HepG2 (cell line): Measurements from ENCODE around the gene ATOSB. TPM values are rescaled to one million over a fixed set of nuclear protein-coding genes. Genes with fewer than 3 reads are reported as not detected.
A peak's percentile ranks its signal among the peaks of the same experiment; 100 is the strongest.

Source experiments
- CBX1 ChIP-seq: IDR thresholded peaks from one replicate; pipeline ENCODE4 v1.6.1; 2016; ENCODE audit warnings: antibody characterized with exemption, low read depth
- CREB1 ChIP-seq, 2 experiments: fragments of 450-650 bp in 1 of 2; IDR thresholded peaks; 2 replicates each; pipeline ENCODE4 v1.6.1; 2016 to 2017; ENCODE audit warnings: control low read depth in 1 of 2, mild to moderate bottlenecking in 1 of 2, missing compliant biosample characterization in 1 of 2, missing genetic modification characterization in 1 of 2
- CTCF ChIP-seq: sonication (generic); formaldehyde crosslinking; IDR thresholded peaks from 2 replicates; pipeline ENCODE4 v1.5.0; 2020; ENCODE audit warnings: mild to moderate bottlenecking, missing genetic modification reagents, moderate library complexity
- FIP1L1 ChIP-seq: fragments of 200-400 bp; formaldehyde crosslinking; IDR thresholded peaks from 2 replicates; pipeline ENCODE4 v1.6.1; 2018; ENCODE audit warnings: low read depth, mild to moderate bottlenecking, low read length, moderate library complexity, borderline replicate concordance; ENCODE audit not compliant: insufficient read depth
- HES4 ChIP-seq: sonication (generic); formaldehyde crosslinking; IDR thresholded peaks from 2 replicates; pipeline ENCODE4 v1.9.0; 2021; ENCODE audit warnings: mild to moderate bottlenecking, missing genetic modification reagents, borderline replicate concordance
- HNF1A ChIP-seq, 2 experiments: sonication (generic) in 1 of 2; formaldehyde crosslinking in 1 of 2; IDR thresholded peaks; 2 replicates each; pipeline versions ENCODE4 v1.4.0 to v1.6.1; 2016 to 2020; ENCODE audit warnings: borderline replicate concordance in 1 of 2, low read depth in 1 of 2, mild to moderate bottlenecking in 1 of 2, missing genetic modification reagents in 1 of 2
- LCORL ChIP-seq, 2 experiments: fragments of 450-650 bp in 1 of 2; sonication (generic) in 1 of 2; formaldehyde crosslinking in 1 of 2; IDR thresholded peaks; 2 replicates each; pipeline versions ENCODE4 v1.5.0 to v1.6.1; 2017 to 2020; ENCODE audit warnings: antibody characterized with exemption in 1 of 2, missing genetic modification reagents in 1 of 2
- NCOA1 ChIP-seq: sonication (generic); formaldehyde crosslinking; IDR thresholded peaks from 2 replicates; pipeline ENCODE4 v1.9.0; 2021; ENCODE audit warnings: missing genetic modification reagents
- NFE2 ChIP-seq: sonication (generic); formaldehyde crosslinking; IDR thresholded peaks from 2 replicates; pipeline ENCODE4 v1.4.0; 2020; ENCODE audit warnings: missing genetic modification reagents
- PHF8 ChIP-seq: sonication (generic); formaldehyde crosslinking; IDR thresholded peaks from 2 replicates; pipeline ENCODE4 v1.5.0; 2020; ENCODE audit warnings: missing genetic modification reagents
- RBM22 ChIP-seq: fragments of 200-400 bp; formaldehyde crosslinking; optimal IDR thresholded peaks from 2 replicates; pipeline ENCODE3; 2017; ENCODE audit warnings: mild to moderate bottlenecking, low read length, moderate library complexity
- REL ChIP-seq: sonication (generic); formaldehyde crosslinking; conservative IDR thresholded peaks from 2 replicates; pipeline ENCODE4 v1.8.0; 2022; ENCODE audit warnings: mild to moderate bottlenecking, missing genetic modification reagents, moderate library complexity
- SKIL ChIP-seq: sonication (generic); formaldehyde crosslinking; IDR thresholded peaks from 2 replicates; pipeline ENCODE4 v1.8.0; 2022; ENCODE audit warnings: missing genetic modification reagents, mild to moderate bottlenecking, moderate library complexity, borderline replicate concordance
- ZBTB7B ChIP-seq: sonication (generic); formaldehyde crosslinking; IDR thresholded peaks from 2 replicates; pipeline ENCODE4 v1.4.0; 2020; ENCODE audit warnings: missing genetic modification reagents
- ZFP62 ChIP-seq: sonication (generic); formaldehyde crosslinking; IDR thresholded peaks from 2 replicates; pipeline ENCODE4 v1.4.0; 2020; ENCODE audit warnings: missing genetic modification reagents
- ZNF484 ChIP-seq: sonication (generic); formaldehyde crosslinking; IDR thresholded peaks from 2 replicates; pipeline ENCODE4 v1.5.1; 2020; ENCODE audit warnings: mild to moderate bottlenecking, low read depth, missing genetic modification reagents, borderline replicate concordance
- ZNF558 ChIP-seq: sonication (generic); formaldehyde crosslinking; IDR thresholded peaks from 2 replicates; pipeline ENCODE4 v1.9.0; 2022; ENCODE audit warnings: mild to moderate bottlenecking, missing genetic modification reagents, borderline replicate concordance
- ZNF615 ChIP-seq: sonication (generic); formaldehyde crosslinking; IDR thresholded peaks from 2 replicates; pipeline ENCODE4 v1.5.0; 2020; ENCODE audit warnings: mild to moderate bottlenecking, missing genetic modification reagents, borderline replicate concordance
- ZNF878 ChIP-seq: sonication (generic); formaldehyde crosslinking; IDR thresholded peaks from 2 replicates; pipeline ENCODE4 v1.8.1; 2023; ENCODE audit warnings: mild to moderate bottlenecking, missing genetic modification reagents, moderate library complexity
- polyA plus RNA-seq, 8 experiments: library from polyadenylated mRNA; depleted of rRNA in 3 of 8; stranded (reverse) in 7 of 8; unstranded in 1 of 8; fragments of >200 nt; fragmentation: Illumina TruSeq in 4 of 8; extraction: Trizol in 4 of 8; gene quantifications; 2 replicates each; pipeline versions ENCODE4 v1.2.1 to v1.2.3, GENCODE V29; 2011 to 2016; ENCODE audit warnings: low read depth in 4 of 8, missing spikeins in 1 of 8, mixed read lengths in 1 of 8; ENCODE audit not compliant: insufficient read depth in 1 of 8
- total RNA-seq, 5 experiments: library from RNA; depleted of rRNA; stranded (reverse); fragments of >200 nt; fragmentation: Illumina TruSeq; extraction: Trizol; gene quantifications; 2 replicates each; pipeline ENCODE4 v1.2.3, GENCODE V29; 2016; ENCODE audit warnings: low read depth in 1 of 5

The ATOSB gene
- total and polyA plus RNA-seq, 2 of the 13 experiments (the other 11 are each of a cell fraction or from before 2014, with no cell fraction given) = 1.9 to 6.4 TPM

GRCh38 chr9:35161713-35162604 is 46.3 kb upstream of the ATOSB start, which contains the start of gene UNC13B (continued):
- peak; percentile 59 for TF ChIP-seq CTCF (CRISPR knock-in tag)
- TF ChIP-seq SKIL (CRISPR knock-in tag) = no peak
- TF ChIP-seq ZNF484 = no peak
- 0 out of 2 replicates have a peak, but pooled peaks have one; percentile 1 for TF ChIP-seq ZBTB7B (CRISPR knock-in tag)
- TF ChIP-seq ZNF615 (CRISPR knock-in tag) = no peak; the same call in 1 of the 2 replicates
- TF ChIP-seq CREB1 (IDR thresholded peaks at IDR 0.05) = peak; percentile 39; the same call in 1 of the 2 replicates
- TF ChIP-seq CREB1 (CRISPR knock-in tag; IDR thresholded peaks at IDR 0.05) = peak; percentile 50
- no peak for TF ChIP-seq LCORL (IDR thresholded peaks at IDR 0.05)
- peak; percentile 84 for TF ChIP-seq LCORL (CRISPR knock-in tag; IDR thresholded peaks at IDR 0.05)
- no peak for TF ChIP-seq NFE2
- no peak for TF ChIP-seq CBX1
- TF ChIP-seq RBM22 = no peak
- TF ChIP-seq ZNF558 = peak; percentile 70; the same call in 1 of the 2 replicates
- TF ChIP-seq NCOA1 (CRISPR knock-in tag) = no peak
- TF ChIP-seq REL (CRISPR knock-in tag) = 0 out of 2 replicates have a peak, but pooled peaks have one; percentile 35
- no peak for TF ChIP-seq HNF1A (IDR thresholded peaks at IDR 0.05; ENCODE audit: low read depth)
- TF ChIP-seq HNF1A (CRISPR knock-in tag; IDR thresholded peaks at IDR 0.05; ENCODE audit: borderline replicate concordance) = peak; percentile 63; the same call in 1 of the 2 replicates
- TF ChIP-seq PHF8 = peak; percentile 95
- no peak for TF ChIP-seq ZFP62 (CRISPR knock-in tag)
- no peak for TF ChIP-seq FIP1L1
- TF ChIP-seq ZNF878 = peak; percentile 59; the same call in 1 of the 2 replicates
- TF ChIP-seq HES4 (CRISPR knock-in tag) = peak; percentile 82; the same call in 1 of the 2 replicates
